IPS-15b (cell line): Measurements from ENCODE around the gene PIK3IP1.
A peak's percentile ranks its signal among the peaks of the same experiment; 100 is the strongest.
"Not testable (repeated sequence)": the region's sequence is repeated elsewhere in the genome, so short reads cannot be mapped to it uniquely, and the experiment has no call there.

ENCODE experiments used
- H3K27me3 ChIP-seq: one replicate; pipeline ENCODE4 v1.6.1; 2013; ENCODE audit warnings: low read length; ENCODE audit not compliant: control insufficient read depth, insufficient read depth
- H3K36me3 ChIP-seq: one replicate; pipeline ENCODE4 v1.6.1; 2013; ENCODE audit warnings: low read length; ENCODE audit not compliant: control insufficient read depth, insufficient read depth
- H3K4me1 ChIP-seq: one replicate; pipeline ENCODE4 v1.6.1; 2013; ENCODE audit warnings: mild to moderate bottlenecking, low read length; ENCODE audit not compliant: control insufficient read depth, insufficient read depth
- H3K4me3 ChIP-seq: one replicate; pipeline ENCODE4 v1.5.1; 2013; ENCODE audit warnings: low read depth, low read length
- H3K9ac ChIP-seq: one replicate; pipeline ENCODE4 v1.6.1; 2013; ENCODE audit warnings: low read depth, mild to moderate bottlenecking, low read length
- H3K9me3 ChIP-seq: one replicate; pipeline ENCODE4 v1.6.1; 2013; ENCODE audit warnings: mild to moderate bottlenecking, low read length; ENCODE audit not compliant: control insufficient read depth, insufficient read depth

PIK3IP1 gene

GRCh38 chr22:31329029-31329428 lies 36.7 kb upstream of the PIK3IP1 start:
- Histone ChIP-seq H3K4me3 (no peak overlapping the region), H3K36me3 (peaks cover 46% of the 10 kb centered on the region), H3K9ac (no peak overlapping the region), H3K27me3 (no peaks in the 10 kb centered on the region), H3K4me1 (no peaks in the 10 kb centered on the region), H3K9me3 (no peaks in the 10 kb centered on the region)

DNA sequence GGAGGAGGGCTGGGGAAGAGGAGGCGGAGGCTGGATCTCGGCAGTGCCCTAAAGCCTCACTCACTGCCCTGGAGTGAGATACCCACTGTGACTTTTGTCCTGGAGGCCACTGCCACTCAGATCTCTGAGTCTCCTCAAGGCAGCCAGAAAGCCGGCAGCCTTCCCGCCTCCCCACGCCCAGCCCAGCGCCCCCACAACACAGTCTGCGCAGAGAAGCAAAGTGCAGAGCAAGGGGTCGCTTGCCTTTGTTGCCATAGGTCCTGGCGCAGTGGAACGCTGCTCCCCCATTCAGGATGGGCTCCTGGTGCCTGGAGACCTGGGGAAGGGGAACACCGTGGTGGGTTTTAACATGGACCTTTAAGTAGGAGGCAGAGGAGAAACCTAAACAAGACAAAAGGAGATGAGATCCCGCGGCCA lies 36.3 kb upstream of the PIK3IP1 start:
- no peak overlapping the region for H3K9ac ChIP-seq
- H3K27me3 ChIP-seq: no peaks in the 10 kb centered on the region
- H3K36me3 ChIP-seq: peaks cover 46% of the 10 kb centered on the region
- H3K4me3 ChIP-seq: no peak overlapping the region
- no peaks in the 10 kb centered on the region for H3K9me3 ChIP-seq
- H3K4me1 ChIP-seq: no peaks in the 10 kb centered on the region

- Histone ChIP-seq H3K4me3 (no peak overlapping the region), H3K4me1 (no peaks in the 10 kb centered on the region), H3K9me3 (no peaks in the 10 kb centered on the region), H3K36me3 (peaks cover 46% of the 10 kb centered on the region), H3K27me3 (no peaks in the 10 kb centered on the region), H3K9ac (no peak overlapping the region)
These were observed 35.7 kb upstream of the PIK3IP1 start for GRCh38 chr22:31327806-31328543.

- H3K9me3 ChIP-seq: no peaks in the 10 kb centered on the region
- H3K27me3 ChIP-seq: no peaks in the 10 kb centered on the region
- peaks cover 41% of the 10 kb centered on the region for H3K36me3 ChIP-seq
- H3K9ac ChIP-seq: no peak overlapping the region
- H3K4me3 ChIP-seq: no peak overlapping the region
- H3K4me1 ChIP-seq: no peaks in the 10 kb centered on the region
These were observed 34.6 kb upstream of the PIK3IP1 start for GRCh38 chr22:31326877-31327276.

DNA sequence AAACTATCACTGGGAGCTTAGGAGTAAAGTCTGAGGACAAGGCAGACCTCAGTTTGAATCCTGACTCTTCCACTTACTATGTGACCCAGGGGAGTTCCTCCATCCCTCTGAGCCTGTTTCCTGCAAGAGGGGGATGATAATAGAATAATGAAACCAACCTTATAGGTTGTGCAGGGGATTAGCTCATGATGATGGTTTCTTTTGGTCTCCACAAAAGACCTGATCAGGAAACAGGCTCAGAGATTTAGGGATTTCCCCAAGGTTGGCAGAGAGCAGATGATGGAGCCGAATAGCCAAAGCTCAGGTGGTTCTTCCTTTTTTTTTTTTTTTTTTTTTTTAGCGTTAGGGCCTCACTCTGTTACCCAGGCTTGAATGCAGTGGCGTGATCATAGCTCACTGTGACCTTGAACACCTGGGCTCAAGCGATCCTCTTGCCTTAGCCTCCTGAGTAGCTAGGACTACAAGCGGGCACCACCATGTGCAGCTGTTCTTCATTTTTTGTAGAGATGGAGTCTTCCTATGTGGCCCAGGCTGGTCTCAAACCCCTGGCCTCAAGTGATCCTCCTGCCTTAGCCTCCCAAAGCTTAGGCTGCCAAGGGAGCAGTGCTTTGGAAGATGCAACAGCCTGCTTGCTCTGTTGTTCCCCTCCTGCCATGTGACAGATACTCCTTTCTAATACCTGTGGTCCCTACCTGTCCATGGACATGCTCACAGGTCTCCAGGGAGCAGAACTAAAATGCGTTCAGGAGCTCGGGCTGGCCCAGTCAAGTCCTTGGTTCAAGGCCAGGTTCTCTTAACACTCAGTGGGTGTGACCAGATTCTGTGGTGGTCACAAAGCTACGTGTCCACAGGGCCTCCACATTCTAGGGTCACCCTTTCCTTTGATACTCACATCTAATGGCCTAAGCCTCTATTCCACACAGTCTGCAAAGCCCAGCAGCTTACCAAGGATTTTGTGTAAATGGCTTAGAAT lies 31.6 kb upstream of the PIK3IP1 start:
- Histone ChIP-seq H3K4me1 (no peaks in the 10 kb centered on the region), H3K27me3 (no peaks in the 10 kb centered on the region), H3K9me3 (no peaks in the 10 kb centered on the region), H3K36me3 (peaks cover 30% of the 10 kb centered on the region), H3K4me3 (no peak overlapping the region), H3K9ac (no peak overlapping the region)

- H3K27me3 ChIP-seq: no peaks in the 10 kb centered on the region
These were observed 29.1 kb upstream of the PIK3IP1 start for GRCh38 chr22:31321421-31321820.

DNA sequence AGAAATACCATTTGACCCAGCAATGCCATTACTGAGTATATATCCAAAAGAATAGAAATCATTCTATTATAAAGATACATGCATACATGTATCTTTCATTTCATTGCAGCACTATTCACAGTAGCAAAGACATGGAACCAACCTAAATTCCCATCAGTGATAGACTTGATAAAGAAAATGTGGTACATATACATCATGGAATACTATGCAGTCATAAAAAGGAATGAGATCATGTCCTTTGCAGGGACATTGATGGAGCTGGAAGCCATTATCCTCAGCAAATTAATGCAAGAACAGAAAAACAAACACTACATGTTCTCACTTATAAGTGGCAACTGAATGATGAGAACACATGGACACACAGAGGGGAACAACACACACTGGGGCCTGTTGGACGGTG lies 21.9 kb upstream of the PIK3IP1 start:
- H3K36me3 ChIP-seq, H3K9me3 ChIP-seq, H3K4me1 ChIP-seq, H3K4me3 ChIP-seq, H3K27me3 ChIP-seq, H3K9ac ChIP-seq: not testable (repeated sequence)

More at GRCh38 chr22:31321421-31321820, 29.1 kb upstream of the PIK3IP1 start:
- Histone ChIP-seq H3K9me3 (no peaks in the 10 kb centered on the region), H3K9ac (no peak overlapping the region), H3K36me3 (peaks cover 7% of the 10 kb centered on the region), H3K4me1 (no peaks in the 10 kb centered on the region), H3K4me3 (no peak overlapping the region)

DNA sequence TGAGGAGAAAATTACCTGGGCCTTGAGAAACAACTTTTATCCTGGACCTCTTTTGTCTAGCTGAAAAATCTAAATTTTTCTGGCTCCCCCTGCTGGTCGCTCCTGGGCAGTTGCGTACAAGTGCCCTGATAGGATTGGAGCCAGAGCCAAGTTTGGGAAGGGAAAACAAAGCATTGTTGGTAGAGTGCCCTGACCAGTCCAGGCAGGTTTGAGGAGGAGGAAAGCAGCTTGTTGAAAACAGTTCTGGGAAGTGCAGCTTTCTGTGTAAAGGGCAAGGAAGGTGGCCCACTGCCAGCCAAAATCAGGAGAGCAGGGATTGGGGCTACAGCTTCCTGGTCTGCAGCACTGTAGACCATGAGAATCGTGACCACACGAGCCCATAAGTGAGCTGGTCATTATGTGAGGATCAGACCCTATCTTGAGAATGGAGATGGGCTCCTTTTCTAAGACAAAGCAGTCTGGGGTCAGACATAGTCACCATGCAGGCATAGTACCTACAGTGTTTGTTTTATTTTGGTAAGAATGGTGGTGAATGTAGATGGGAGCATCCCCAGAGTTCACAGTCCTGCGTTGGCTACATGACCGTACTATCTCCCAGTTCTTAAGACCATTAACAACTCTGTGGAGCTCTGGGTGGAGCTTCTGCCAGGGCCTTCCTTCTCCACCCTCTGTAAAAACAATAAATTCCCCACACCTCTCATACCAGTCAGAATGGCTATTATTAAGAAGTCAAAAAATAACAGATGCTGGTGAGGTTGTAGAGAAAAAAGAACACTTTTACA lies 21.3 kb upstream of the PIK3IP1 start:
- Histone ChIP-seq H3K4me1 (peaks cover 4% of the 10 kb centered on the region), H3K9ac (peak overlapping the region; percentile 26), H3K4me3 (no peak overlapping the region), H3K27me3 (no peaks in the 10 kb centered on the region), H3K9me3 (no peaks in the 10 kb centered on the region), H3K36me3 (no peaks in the 10 kb centered on the region)

DNA sequence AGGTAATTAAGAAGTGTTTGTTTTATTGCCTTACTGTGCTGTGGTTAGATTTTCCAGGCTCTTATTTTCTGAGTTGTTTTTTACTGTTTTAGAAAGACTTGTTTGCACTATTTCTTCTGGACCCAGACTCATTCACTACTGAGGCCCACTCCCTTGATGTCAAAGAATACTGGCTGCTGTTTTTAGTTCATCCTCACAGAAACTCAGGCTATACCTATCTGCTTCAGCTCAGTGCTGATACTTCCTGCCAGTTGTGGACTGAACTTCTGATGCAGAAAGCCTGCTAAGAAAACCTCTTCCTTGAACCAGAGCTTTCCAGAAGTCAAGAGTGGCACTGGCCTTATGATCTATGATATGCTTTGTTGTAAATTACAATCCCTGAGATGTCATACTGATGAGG lies 15.9 kb upstream of the PIK3IP1 start:
- no peaks in the 10 kb centered on the region for H3K4me1 ChIP-seq
- no peaks in the 10 kb centered on the region for H3K36me3 ChIP-seq
- H3K9ac ChIP-seq: no peak overlapping the region
- no peaks in the 10 kb centered on the region for H3K9me3 ChIP-seq
- H3K4me3 ChIP-seq: no peak overlapping the region
- no peaks in the 10 kb centered on the region for H3K27me3 ChIP-seq

DNA sequence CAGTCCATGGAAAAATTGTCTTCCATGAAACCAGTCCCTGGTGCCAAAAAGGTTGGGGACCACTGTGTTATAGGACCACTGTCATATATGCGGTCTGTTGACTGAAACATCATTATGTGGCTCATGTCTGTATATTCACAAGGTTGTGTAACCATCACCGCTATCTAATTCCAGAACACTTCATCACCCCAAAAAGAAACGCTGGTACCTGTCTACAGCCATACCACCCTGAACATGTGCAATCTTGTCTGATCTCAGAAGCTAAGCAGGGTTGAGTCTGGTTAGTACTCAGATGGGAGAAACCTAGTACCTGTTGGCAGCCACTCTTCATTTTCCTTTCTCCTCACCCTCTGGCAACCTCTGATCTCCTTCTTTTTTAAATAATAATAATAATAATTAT lies 12.9 kb upstream of the PIK3IP1 start:
- H3K4me1 ChIP-seq: no peaks in the 10 kb centered on the region
- no peak overlapping the region for H3K4me3 ChIP-seq
- no peaks in the 10 kb centered on the region for H3K36me3 ChIP-seq
- no peak overlapping the region for H3K9ac ChIP-seq
- no peaks in the 10 kb centered on the region for H3K9me3 ChIP-seq
- H3K27me3 ChIP-seq: peaks cover 2% of the 10 kb centered on the region

DNA sequence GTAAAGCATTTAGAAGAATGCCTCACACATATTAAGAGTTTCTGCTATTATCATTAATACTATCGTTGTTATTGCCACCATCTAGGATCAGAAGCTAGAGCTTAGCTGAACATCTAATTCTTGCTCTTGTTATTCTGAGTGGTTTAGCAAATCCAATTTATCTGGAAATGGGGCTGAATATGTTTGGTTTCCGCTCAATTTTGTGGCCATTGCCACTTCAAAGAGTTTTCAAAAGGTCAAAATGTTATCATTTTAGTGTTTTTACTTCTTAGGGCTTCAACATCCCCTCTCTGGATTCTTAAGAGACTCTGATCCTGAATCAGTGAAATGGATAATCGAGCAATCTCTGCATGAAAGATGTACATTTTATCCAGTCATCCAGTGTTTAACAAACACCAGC lies 10.2 kb upstream of the PIK3IP1 start:
- Histone ChIP-seq H3K9me3 (no peaks in the 10 kb centered on the region), H3K4me1 (no peaks in the 10 kb centered on the region), H3K36me3 (no peaks in the 10 kb centered on the region), H3K27me3 (peaks cover 4% of the 10 kb centered on the region), H3K4me3 (no peak overlapping the region), H3K9ac (no peak overlapping the region)
